NCI-H2196 (cell line): Measurements from ENCODE around the gene CALM1.

Experiments
- DNase-seq: peaks from one replicate; lab custom pipeline; 2025; ENCODE audit not compliant: unreplicated experiment; lab: John Stamatoyannopoulos, UW

The CALM1 gene

DNA sequence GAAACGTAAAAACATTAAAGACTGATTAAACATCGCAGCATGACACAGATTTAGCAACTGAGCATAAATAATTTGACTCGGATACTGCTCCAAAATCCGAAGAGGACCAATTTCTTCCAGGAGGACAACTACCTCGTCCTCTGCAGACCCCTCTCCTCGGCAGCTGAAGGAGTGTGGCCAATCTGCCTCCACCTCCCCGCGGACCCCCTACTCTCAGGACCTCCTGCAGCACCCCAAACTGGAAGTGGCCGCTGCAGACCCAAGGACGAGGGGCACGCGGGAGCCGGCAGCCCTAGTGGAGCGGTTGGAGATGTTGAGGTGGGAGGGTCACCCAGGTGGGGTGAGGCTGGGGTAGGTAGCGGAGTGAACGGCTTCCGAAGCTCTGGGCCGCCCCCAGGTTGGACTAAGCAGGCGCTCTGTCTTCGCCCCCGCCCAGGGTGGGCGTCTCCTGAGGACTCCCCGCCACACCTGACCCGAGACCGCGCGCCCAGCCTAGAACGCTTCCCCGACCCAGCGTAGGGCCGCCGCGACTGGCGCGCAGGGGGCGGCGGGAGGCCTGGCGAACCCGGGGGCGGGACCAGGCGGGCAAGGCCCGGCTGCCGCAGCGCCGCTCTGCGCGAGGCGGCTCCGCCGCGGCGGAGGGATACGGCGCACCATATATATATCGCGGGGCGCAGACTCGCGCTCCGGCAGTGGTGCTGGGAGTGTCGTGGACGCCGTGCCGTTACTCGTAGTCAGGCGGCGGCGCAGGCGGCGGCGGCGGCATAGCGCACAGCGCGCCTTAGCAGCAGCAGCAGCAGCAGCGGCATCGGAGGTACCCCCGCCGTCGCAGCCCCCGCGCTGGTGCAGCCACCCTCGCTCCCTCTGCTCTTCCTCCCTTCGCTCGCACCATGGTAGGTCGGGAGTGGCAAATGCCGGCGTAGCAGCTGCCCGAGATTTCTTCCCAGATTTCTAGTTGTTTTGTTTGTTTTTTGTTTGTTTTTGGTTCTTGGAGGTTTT is at the start of gene CALM1:
CALM1 (plus strand) TSS at position 689 of the 999 bp plus-strand sequence; CDS start at position 891, 202 bp downstream.
- peak; percentile 68 for DNase-seq

DNA sequence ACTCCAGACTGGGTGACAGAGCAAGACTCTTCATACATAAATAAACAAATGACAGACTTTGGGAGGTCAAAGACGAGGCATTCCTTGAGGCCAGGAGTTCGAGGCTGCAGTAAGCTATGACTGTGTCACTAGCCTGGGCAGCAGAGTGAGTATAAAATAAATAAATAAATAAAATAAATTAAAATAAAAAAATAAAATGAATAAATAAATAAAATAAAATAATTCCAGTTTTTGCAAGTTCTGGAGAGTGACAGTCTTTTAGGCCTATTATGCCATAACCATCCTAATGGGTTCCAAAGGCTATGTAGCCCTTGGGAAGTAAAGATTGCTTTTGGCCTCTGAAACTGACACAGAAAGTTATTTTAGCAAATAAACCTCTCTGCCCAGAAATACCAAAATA is 48.6 kb upstream of the CALM1 start:
- no peak for DNase-seq

DNA sequence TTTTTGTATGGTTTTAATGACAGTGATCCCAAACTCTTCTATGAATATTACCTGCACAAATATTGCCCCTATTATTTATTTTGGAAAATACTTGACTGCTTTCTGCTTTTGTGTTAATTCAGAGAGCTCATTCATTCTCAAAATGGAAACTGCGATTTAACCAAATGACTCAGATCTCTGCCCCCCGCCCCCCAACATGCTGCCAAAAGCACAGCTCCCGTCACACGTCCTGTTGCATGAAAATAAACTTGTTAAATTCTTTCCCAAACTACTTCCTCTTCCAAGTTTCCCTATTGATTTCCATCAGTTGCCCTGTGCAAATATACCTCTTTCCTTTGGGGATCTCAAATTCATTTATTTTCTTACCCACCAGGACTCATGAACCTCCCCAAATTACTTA is 47.1 kb upstream of the CALM1 start:
- no peak for DNase-seq

DNA sequence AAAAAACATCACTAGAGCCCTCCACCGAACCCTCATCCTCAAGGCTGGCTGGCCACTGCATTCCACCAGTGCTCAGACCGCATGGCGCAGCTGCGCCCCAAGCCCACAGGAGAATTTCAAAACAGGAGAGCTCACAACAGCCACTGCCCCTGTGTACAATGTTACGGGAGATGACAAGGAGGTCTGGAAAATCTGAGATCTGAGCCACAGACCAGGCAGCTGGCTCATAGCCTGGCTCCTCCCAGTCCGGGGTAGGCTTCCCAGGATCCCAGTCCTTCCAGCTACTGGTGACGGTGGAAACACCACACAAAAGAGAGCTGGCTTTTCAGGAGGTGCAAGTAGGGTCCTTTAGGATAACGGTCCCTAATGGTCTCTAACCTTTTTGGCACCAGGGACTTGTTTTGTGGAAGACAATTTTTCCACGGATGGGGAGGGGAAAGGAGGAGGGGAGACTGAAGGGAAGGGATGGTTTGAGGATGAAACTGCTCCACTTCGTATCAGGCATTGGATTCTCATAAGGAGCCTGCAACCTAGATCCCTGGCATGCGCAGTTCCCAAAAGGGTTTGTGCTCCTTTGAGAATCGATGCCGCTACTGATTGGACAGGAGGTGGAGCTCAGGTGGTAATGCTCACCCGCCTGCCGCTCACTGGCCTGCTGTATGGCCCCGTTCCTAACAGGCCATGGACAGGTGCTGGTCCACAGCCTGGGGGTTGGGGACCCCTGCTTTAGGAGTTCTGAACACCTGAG is 42.1 kb upstream of the CALM1 start:
- no peak for DNase-seq

DNA sequence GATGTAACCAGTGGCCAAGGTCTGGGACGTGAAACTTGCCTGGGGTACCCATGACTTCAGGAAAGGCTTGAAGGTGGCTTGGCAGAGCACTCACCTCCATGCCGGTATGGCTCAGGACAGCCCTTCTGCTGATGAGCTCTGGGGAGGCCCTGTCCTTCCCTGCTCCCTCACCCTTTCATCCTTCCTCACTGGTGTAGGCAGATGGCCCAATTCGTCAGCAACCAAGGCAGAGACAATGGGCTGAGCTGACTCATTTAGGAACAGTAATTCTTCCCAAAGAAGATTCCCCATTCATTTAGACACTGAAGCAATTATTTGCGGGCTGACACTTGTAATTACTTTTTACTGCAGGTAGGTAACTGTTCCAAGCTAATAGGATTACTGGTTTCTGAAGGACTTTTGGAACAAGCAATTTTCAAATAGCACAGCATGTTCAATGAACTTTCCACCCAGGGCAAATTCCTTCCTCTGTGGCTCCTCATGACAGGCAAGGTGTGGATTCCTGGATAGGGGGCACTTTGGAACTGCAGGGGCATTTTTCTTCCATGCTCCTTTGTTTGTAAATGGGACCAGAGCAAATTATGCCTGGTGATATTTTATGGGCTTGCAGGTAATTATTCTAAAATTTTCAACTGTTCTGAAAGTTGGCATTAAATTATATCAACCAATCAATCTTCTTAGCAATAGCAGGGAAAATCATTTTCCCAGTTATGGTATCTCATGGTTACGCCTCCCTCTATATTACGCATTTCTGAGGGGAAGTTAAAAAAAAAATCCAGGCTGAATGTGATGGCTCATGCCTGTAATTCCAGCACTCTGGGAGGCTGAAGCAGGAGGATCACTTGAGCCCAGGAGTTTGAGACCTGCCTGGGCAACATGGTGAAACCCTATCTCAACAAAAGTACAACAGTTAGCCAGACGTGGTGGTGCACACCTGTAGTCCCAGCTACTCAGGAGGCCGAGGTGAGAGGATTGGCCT is 41.0 kb upstream of the CALM1 start:
- no peak for DNase-seq

DNA sequence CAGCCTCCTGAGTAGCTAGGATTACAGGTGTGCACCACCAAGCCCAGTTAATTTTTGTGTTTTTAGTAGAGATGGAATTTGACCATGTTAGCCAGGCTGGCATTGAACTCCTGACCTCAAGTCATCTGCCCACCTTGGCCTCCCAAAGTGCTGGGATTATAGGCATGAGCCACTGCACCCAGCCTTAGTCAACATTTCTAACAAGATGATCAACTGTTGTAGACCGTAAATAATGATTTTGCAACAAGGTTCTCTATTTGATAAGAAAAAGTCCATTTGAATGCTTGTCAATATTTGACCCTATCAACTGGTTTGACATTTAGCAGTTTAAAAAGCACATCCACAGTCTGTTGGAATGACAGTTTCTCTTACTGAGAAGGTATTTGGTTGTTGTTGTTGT is 39.9 kb upstream of the CALM1 start:
- no peak for DNase-seq

DNA sequence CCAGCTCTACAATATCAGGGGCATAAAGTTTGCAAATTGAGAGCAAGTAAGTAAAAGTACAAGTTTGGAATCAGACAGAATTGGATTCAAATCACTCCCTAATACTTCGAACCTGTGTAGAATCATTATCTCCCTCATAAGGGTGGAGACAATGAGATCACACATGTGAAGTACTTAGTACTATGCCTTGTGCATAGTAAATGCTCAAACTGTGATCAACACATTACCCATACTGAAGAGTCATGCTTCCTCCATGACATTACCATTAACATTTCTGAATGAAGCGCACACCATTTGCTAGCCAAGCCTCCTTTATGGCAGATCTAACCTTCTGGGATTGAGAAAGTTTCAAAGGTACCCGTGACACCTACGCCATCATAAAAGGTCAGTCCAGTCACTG is 38.5 kb upstream of the CALM1 start:
- DNase-seq = no peak

DNA sequence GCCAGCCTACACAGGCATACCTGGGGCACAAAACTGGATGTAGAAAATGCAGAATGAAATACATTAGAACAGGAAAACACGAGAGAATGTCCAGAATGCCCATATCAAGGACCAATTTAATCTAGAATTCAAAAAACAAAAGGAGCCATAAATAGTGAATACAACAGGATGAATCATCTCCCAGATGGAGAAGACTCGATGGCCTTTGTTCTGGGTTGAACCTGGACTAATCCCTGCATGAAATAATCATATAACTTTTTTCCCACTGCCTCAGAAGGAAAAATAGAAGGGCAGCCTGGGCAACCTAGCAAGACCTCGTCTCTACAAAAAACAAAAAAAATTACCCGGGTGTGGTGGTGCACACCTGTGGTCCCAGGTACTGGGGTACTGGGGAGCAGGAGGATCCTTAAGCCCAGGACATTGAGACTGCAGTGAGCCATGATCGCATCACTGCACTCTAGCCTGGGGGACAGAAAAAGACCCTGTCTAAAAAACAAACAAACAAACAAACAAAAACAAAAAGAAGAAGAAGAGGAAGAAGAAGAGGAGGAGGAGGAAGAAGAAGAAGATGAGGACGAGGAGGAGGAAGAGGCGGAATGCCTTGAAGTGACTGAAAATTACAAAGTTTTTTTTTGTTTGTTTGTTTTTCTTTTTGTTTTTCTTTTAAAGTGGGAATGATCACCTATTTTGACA is 34.8 kb upstream of the CALM1 start:
- no peak for DNase-seq

DNA sequence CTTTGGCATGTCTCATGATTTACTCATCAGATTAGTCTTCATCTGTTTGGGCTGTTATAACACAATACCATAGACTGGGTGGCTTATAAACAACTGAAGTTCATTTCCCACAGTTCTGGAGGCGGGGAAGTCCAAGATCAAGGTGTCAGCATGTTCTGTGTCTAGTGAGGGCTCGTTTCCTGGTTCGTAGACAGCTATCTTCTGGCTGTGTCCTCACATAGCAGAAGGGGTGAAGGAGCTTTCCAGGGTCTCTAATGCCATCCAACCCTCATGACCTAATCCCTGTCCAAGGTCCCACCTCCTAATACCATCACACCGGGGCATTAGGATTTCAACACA is 34.3 kb upstream of the CALM1 start:
- no peak for DNase-seq

DNA sequence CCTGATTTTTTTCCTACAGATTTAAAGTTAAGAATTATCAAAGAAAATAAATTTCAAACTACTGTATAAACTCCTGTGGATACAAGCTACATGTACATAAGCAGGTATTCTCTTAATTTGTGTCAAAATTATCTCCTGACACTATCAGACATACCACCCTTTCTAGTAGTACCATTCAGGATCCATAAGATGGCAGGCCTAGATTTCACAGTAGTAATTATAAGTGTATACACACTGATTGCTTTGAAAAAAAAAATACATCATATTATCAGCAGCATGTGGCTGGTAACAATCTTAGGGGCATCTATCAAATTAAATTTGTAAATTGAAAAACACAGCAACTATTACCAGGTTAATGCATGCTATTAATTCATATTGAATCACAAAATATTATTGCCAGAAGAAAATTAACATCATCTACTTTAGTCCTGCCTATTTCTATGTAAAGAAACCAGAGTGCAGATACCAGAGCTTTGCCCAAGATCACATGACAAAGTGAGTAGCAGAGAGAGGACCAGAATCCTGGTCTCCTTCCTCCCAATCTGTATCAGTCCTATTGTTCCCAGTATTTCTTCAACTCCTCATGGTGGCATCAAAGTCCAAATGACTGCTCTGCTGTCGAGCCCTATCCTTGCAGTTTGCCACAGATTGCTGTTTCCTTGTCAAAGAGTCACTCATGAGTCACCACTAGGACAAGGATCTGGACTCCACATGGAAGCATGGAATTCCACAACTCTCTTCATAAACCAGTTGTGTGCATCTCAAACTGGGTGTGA is 27.7 kb upstream of the CALM1 start:
- no peak for DNase-seq

DNA sequence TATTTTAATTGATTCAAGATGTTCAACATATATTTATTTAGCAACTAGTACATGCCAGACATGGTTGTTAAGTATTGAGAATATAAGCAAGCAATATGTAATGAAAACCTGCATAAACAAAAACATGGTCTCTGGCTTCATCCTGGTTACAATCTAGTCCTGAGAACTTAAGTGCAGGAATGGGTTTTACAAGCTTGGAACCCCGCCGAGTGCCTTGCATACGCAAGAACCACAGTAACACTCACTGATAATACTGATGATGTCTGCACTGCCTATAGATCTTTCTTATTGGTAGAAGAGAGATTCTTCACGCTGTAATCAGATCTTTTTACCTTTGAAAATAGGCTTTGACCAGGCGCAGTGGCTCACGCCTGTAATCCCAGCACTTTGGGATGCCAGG is 22.9 kb upstream of the CALM1 start:
- no peak for DNase-seq

DNA sequence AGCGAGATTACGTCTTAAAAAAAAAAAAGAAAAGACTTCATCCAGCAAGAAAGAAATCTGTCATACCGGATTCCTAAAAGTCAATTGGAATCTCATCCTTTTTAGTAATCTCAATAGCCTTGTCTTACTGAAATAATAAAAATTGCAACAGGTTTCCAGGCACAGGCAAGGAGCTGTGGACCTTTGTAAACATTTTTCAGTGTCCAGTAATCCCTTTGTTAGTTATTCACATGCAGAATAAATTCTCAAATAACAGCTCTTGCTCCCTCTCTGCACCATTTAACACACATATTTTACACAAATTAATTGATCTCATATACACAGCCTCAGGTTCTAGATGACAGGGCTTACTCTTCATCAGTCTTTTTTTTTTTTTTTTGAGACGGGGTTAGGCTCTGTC is 22.0 kb upstream of the CALM1 start:
- no peak for DNase-seq

DNA sequence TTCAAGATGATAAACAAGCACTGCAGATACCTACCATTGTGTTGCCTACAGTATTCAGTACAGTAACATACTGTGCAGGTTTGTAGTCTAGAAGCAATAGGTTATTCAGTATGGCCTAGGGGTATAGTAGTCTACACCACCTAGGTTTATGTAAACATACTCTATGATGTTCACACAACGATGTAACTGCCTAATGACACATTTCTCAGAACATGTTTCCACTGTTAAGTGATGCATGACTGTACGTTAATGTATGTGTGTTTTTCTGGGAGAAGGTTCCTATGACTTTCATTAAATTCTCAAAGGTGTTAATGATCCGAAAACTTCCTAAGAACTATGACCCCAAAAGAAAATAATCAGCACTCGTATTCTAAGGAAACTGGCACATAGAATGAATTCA is 20.9 kb upstream of the CALM1 start:
- DNase-seq = no peak

DNA sequence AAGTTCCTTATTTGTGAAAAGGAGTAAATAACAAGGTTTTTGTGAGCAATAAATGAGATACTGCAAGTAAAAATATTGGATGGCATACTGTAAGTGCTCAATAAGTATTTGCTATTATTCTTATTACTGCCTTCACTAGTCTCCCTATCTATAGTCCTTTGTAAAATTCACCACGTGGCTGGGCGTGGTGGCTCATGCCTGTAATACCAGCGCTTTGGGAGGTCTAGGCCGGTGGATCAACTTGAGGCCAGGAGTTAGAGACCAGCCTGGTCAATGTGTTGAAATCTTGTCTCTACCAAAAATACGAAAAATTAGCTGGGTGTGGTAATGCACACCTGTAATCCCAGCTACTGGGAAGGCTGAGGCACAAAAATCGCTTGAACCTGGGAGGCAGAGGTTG is 18.6 kb upstream of the CALM1 start:
- DNase-seq = no peak

DNA sequence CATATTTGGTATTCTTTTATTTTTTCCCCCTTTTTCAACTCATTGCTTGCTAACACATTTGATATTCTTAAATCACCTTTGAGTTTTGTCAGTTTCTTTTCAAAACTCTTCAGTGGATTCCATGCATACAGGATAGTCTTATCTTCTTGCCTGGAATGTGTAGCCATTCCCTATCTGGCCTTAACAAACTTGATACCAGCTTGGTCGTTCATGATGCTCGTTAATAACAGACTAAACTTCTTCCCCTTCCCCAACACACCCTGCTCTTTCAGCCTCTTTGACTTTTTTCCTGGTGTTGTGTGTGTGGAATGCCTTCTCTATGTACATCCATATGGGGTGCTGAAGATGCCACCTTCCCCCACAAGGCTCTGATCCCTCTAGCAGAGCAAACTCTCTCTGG is 17.7 kb upstream of the CALM1 start:
- no peak for DNase-seq

DNA sequence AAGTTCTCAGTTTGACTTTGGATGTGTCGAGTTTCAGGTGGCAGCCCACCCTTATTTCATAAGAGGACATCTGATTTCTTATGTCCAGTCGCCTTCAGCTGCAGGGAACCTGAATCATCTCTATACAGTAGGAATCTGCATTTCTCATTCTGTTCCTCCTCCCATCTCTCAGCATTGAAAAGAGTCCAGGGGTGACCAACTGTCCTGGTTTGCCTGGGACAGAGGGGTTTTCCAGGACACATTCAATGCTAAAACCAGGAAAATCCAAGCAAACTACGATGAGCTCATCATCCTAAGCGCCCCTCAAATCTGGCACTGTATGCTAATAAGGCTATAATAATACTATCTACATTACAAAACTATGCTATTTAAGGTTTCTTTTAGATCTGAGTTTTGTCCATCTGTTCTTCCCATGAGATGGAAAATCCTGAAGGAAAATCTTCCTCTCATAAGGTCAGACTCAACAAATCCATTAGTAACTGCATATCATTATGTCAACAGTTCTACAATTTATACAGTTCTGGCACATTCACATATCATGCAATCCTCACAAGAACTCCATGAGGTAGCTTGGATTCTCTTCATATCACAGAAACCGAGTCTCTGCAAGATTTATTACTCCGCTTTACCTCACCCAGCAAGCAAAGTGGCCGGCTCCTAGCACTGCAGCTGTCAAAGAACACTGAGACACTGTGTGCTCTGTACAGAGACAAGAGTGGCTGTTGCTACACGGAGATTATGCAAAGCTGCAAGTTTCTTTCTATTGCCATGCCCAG is 15.6 kb upstream of the CALM1 start:
- no peak for DNase-seq

DNA sequence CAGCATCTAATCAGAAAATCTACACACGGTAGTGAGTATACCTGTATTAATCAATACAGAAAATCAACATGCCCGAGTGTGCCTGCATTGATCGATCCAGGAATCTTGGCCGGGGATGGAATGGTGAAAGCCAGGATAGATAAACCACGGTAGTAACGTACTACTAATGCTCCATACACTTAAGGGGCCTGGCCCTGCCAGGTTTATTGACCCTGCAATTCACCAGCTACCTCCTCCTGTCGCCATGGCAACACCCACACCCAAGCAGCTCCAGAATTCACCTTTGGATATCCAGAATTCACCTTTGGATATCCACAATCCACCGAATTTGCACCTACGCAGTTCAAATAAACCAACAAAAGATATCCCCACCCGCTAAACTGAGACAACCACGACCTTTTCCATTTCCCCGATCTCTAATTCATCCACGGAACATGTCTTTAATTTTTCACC is 14.8 kb upstream of the CALM1 start:
- peak; percentile 38 for DNase-seq

DNA sequence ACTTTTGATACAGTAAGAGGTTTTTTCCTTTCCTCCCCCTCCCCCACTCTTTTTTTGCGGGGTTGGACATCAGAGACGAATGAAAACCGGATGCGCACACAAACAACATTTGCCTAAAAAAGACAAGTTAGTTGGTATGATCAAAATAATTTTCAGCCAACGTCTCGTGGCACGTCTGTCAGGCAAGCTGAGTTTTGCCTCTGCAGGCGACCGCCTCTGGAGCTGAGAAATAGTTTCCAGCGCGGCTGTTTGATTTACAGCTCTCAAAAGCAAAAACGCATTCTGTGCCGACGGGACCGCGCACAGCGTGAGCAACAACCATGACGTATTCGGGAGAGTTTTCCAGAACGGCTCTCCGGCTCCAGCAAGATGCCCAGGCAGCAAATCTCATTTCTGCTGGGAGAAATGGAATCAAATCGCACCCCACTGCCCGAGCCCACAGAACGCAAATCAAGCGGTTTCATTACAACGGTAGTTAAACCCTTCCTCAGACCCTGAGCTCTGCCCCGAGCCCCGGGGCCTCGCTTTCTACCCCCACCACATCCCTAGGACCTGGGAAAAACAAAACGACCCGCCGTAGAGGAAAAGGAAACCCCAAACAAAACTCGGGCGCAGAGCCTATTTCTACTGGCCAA is 14.2 kb upstream of the CALM1 start:
- DNase-seq = peak; percentile 35
